ENCODE results near the gene CES2. TPM values are rescaled to one million over a fixed set of nuclear protein-coding genes. Genes with fewer than 3 reads are reported as not detected.

The CES2 gene
- polyA plus RNA-seq, 2 of the 4 experiments (the other 2 are of a cell fraction) = 20.3 to 20.4 TPM

GRCh38 chr16:66926171-66926947 lies 9.0 kb upstream of the CES2 start:
- H3K4me2 ChIP-seq = no peak overlapping the region
- no peak overlapping the region for H3K4me3 ChIP-seq
- ATAC-seq (peak in 1 of 2 experiments; percentile 2; a peak in 2 of 6 replicates), DNase-seq (ENCODE audit: low read depth in 1 of 2, low spot score in 1 of 2) (no peak), FAIRE-seq (no peak)
- peak overlapping the region in 1 of 2 experiments; percentile 79; a peak in 4 of 6 replicates for H3K27ac ChIP-seq
- ChIA-PET POLR2A (interaction anchor here (0.7 to 1.1 kb wide), 3 partner anchors 28 to 297 kb away, joined by 3 to 4 read pairs (median 3); partner anchors contain the start of gene PDP2), CTCF (interaction anchor here (0.7 to 29.9 kb wide), 8 partner anchors 8 to 78 kb away, joined by 3 to 837 read pairs (median 3); partner anchors contain the start of genes CDH16, CIAO2B and PDP2)
- TF ChIP-seq REST (IDR thresholded peaks at IDR 0.05) = no peak
- no peak for TF ChIP-seq NR3C1 (IDR thresholded peaks at IDR 0.05)
- no peak for TF ChIP-seq POLR2A (IDR thresholded peaks at IDR 0.05; ENCODE audit: low read length)
- peaks cover 23% of the 10 kb centered on the region for H3K4me1 ChIP-seq
- H3K9me3 ChIP-seq = no peaks in the 10 kb centered on the region
- WGBS (ENCODE audit: missing lambda C conversion rate) = 58% methylated on average over 5 of the region's 5 CpGs

- FAIRE-seq (no peak), DNase-seq (ENCODE audit: low read depth in 1 of 2, low spot score in 1 of 2) (peak; percentile 52 to 79)
- H3K4me2 ChIP-seq = peak overlapping the region; percentile 25; the same call in 1 of the 3 replicates
These were observed 8.3 kb upstream of the CES2 start for GRCh38 chr16:66926961-66927436.

GRCh38 chr16:66927918-66928649 lies 7.2 kb upstream of the CES2 start:
- TF ChIP-seq FOSB (CRISPR knock-in tag; IDR thresholded peaks at IDR 0.05) = no peak
- no peak; a peak in 1 of 6 replicates for ATAC-seq
- peaks cover 35% of the 10 kb centered on the region for H3K4me1 ChIP-seq
- H3K27ac ChIP-seq = peak overlapping the region; percentile 55 to 79; a peak in 5 of 6 replicates
- POLR2A ChIA-PET = interaction anchor here (1.1 to 1.2 kb wide), 2 partner anchors 33 to 48 kb away, joined by 3 to 5 read pairs; partner anchors contain the start of gene PDP2
- no peaks in the 10 kb centered on the region for H3K9me3 ChIP-seq
- CTCF ChIA-PET = interaction anchor here (0.6 to 29.9 kb wide), 8 partner anchors 18 to 226 kb away, joined by 3 to 837 read pairs (median 4); partner anchors contain the start of genes CDH16, CES3, NAE1 and PDP2
- no peak for DNase-seq (ENCODE audit: low read depth in 1 of 2, low spot score in 1 of 2)
- no peak for FAIRE-seq
- 91% methylated on average over 8 of the region's 8 CpGs for WGBS (ENCODE audit: missing lambda C conversion rate)
- peak overlapping the region; percentile 0; the same call in 1 of the 3 replicates for H3K4me2 ChIP-seq
- H3K4me3 ChIP-seq = no peak overlapping the region

More at GRCh38 chr16:66926961-66927436, 8.3 kb upstream of the CES2 start:
- TF ChIP-seq, protein P1, sequence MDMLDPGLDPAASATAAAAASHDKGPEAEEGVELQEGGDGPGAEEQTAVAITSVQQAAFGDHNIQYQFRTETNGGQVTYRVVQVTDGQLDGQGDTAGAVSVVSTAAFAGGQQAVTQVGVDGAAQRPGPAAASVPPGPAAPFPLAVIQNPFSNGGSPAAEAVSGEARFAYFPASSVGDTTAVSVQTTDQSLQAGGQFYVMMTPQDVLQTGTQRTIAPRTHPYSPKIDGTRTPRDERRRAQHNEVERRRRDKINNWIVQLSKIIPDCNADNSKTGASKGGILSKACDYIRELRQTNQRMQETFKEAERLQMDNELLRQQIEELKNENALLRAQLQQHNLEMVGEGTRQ (IDR thresholded peaks at IDR 0.05) = no peak
- no peak for TF ChIP-seq FOSL2 (IDR thresholded peaks at IDR 0.05)
- TF ChIP-seq FOSL2 (CRISPR knock-in tag; IDR thresholded peaks at IDR 0.05) = peak; percentile 21; the same call in 1 of the 2 replicates
- ChIA-PET POLR2A (interaction anchor here (1.0 to 1.1 kb wide), 2 partner anchors 28 to 47 kb away, joined by 3 read pairs; partner anchors contain the start of gene PDP2), CTCF (interaction anchor here (0.7 to 29.9 kb wide), 7 partner anchors 20 to 96 kb away, joined by 3 to 837 read pairs (median 5); partner anchors contain the start of genes CDH16, NAE1 and PDP2)
- 64% methylated on average over 2 of the region's 3 CpGs for WGBS (ENCODE audit: missing lambda C conversion rate)
- peaks cover 24% of the 10 kb centered on the region for H3K4me1 ChIP-seq
- H3K9me3 ChIP-seq = no peaks in the 10 kb centered on the region
- ATAC-seq = peak; percentile 46 to 66
- H3K27ac ChIP-seq = peak overlapping the region; percentile 55 to 79; a peak in 4 of 6 replicates
- H3K4me3 ChIP-seq = no peak overlapping the region

DNA sequence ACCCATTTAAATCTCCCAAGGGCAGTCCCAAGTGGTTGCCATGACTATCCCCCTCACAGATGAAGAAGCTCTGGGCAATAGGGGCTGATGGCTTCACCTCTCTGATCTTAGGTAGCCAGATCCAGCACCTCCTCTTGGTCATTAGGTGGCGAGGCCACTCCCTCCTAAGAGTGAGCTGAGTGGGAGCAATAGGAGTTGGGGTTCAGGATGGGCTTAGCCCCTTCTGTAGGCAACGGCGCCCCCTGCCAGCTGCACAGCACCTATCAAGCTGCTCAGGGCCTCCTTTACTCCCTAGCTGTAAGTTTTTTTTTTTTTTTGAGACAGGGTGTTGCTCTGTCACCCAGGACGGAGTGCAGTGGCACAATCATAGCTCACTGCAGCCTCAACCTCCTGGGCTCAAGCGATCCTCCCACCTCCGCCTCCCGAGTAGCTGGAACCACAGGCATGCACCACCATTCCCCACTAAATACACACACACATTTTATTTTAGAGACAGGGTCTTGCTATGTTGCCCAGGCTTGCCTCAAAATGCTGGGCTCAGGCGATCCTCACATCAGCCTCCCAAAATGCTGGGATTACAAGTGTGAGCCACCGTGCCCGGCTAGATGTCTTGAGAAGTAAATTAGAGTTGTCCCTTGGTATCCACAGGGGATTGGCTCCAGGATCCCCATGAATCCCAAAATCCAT lies 6.5 kb upstream of the CES2 start:
- H3K4me1 ChIP-seq = peaks cover 38% of the 10 kb centered on the region
- peak in 1 of 2 experiments; percentile 44; a peak in 3 of 6 replicates for ATAC-seq
- ChIA-PET POLR2A (interaction anchor here (1.2 kb wide), 1 partner anchor 34 kb away, joined by 5 read pairs; no protein-coding TSS in a partner anchor), CTCF (interaction anchor here (0.6 to 29.9 kb wide), 6 partner anchors 12 to 243 kb away, joined by 3 to 837 read pairs (median 3); partner anchors contain the start of genes CDH16, CES3 and PDP2)
- H3K9me3 ChIP-seq = no peaks in the 10 kb centered on the region
- H3K27ac ChIP-seq = peak overlapping the region; percentile 55 to 79; a peak in 3 of 6 replicates
- no peak overlapping the region for H3K4me2 ChIP-seq
- peak; percentile 36; the same call in 1 of the 3 replicates for TF ChIP-seq SMC3 (IDR thresholded peaks at IDR 0.05)
- no peak for TF ChIP-seq JUNB (IDR thresholded peaks at IDR 0.05)
- TF ChIP-seq, protein P2, sequence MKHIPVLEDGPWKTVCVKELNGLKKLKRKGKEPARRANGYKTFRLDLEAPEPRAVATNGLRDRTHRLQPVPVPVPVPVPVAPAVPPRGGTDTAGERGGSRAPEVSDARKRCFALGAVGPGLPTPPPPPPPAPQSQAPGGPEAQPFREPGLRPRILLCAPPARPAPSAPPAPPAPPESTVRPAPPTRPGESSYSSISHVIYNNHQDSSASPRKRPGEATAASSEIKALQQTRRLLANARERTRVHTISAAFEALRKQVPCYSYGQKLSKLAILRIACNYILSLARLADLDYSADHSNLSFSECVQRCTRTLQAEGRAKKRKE (CRISPR knock-in tag; IDR thresholded peaks at IDR 0.05; ENCODE audit: low read depth) = no peak
- no peak for TF ChIP-seq HOXB13 (CRISPR knock-in tag; IDR thresholded peaks at IDR 0.05; ENCODE audit: low read depth)
- no peak for TF ChIP-seq HEYL (CRISPR knock-in tag; IDR thresholded peaks at IDR 0.05)
- TF ChIP-seq, protein P3, sequence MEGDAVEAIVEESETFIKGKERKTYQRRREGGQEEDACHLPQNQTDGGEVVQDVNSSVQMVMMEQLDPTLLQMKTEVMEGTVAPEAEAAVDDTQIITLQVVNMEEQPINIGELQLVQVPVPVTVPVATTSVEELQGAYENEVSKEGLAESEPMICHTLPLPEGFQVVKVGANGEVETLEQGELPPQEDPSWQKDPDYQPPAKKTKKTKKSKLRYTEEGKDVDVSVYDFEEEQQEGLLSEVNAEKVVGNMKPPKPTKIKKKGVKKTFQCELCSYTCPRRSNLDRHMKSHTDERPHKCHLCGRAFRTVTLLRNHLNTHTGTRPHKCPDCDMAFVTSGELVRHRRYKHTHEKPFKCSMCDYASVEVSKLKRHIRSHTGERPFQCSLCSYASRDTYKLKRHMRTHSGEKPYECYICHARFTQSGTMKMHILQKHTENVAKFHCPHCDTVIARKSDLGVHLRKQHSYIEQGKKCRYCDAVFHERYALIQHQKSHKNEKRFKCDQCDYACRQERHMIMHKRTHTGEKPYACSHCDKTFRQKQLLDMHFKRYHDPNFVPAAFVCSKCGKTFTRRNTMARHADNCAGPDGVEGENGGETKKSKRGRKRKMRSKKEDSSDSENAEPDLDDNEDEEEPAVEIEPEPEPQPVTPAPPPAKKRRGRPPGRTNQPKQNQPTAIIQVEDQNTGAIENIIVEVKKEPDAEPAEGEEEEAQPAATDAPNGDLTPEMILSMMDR (IDR thresholded peaks at IDR 0.05) = peak; percentile 32; the same call in 2 of the 3 replicates
- no peak for TF ChIP-seq SREBF2 (IDR thresholded peaks at IDR 0.05)
- TF ChIP-seq RAD21 (conservative IDR thresholded peaks at IDR 0.05 in 1 of 2, IDR thresholded peaks at IDR 0.05 in 1 of 2) = peak; percentile 38 to 50; a peak in 2 of 5 replicates
- no peak for FAIRE-seq
- H3K4me3 ChIP-seq = no peak overlapping the region
- DNase-seq (ENCODE audit: low read depth in 1 of 2, low spot score in 1 of 2) = peak in 1 of 2 experiments; percentile 56
- 86% methylated on average over 10 of the region's 10 CpGs for WGBS (ENCODE audit: missing lambda C conversion rate)
